Liver (tissue), 9 donors: ENCODE measurements around the gene TP53I11. TPM values are rescaled to one million over a fixed set of nuclear protein-coding genes. Genes with fewer than 3 reads are reported as not detected.

Experiments
- DNase-seq: peaks from one replicate; pipeline ENCODE4 v3.0.0-alpha.2; 2017; ENCODE audit warnings: low spot score
- H3K27ac ChIP-seq, 2 donors: one replicate each; pipeline ENCODE4 v1.7.0; 2013; ENCODE audit warnings: inconsistent platforms in 2 of 2, low read length in 2 of 2, control low read depth in 1 of 2, low read depth in 1 of 2, mild to moderate bottlenecking in 1 of 2
- H3K27me3 ChIP-seq, 4 donors: one replicate each; pipeline versions ENCODE4 v1.6.1 to v1.7.0; 2013; ENCODE audit warnings: low read length in 3 of 4, inconsistent platforms in 1 of 4, mild to moderate bottlenecking in 1 of 4, moderate library complexity in 1 of 4; ENCODE audit not compliant: control insufficient read depth in 4 of 4, insufficient read depth in 4 of 4
- H3K36me3 ChIP-seq, 4 donors: one replicate each; pipeline versions ENCODE4 v1.6.1 to v1.7.0; 2013; ENCODE audit warnings: low read length in 3 of 4, mild to moderate bottlenecking in 3 of 4, low read depth in 1 of 4, moderate library complexity in 1 of 4; ENCODE audit not compliant: control insufficient read depth in 4 of 4, insufficient read depth in 3 of 4
- H3K4me1 ChIP-seq, 4 donors: one replicate each; pipeline versions ENCODE4 v1.6.1 to v1.7.0; 2013; ENCODE audit warnings: low read length in 3 of 4, mild to moderate bottlenecking in 3 of 4, moderate library complexity in 1 of 4; ENCODE audit not compliant: control insufficient read depth in 4 of 4, insufficient read depth in 4 of 4
- H3K4me3 ChIP-seq, 3 donors: one replicate each; pipeline versions ENCODE4 v1.6.1 to v1.7.0; 2013; ENCODE audit warnings: low read length in 3 of 3, control low read depth in 1 of 3, low read depth in 1 of 3, mild to moderate bottlenecking in 1 of 3
- H3K9ac ChIP-seq, 2 donors: one replicate each; pipeline ENCODE4 v1.7.0; 2013; ENCODE audit warnings: low read length in 2 of 2, mild to moderate bottlenecking in 2 of 2, moderate library complexity in 2 of 2, control low read depth in 1 of 2, low read depth in 1 of 2
- H3K9me3 ChIP-seq, 4 donors: one replicate each; pipeline versions ENCODE4 v1.6.1 to v1.7.0; 2013; ENCODE audit warnings: low read length in 3 of 4; ENCODE audit not compliant: control insufficient read depth in 4 of 4
- EGR1 ChIP-seq, 2 donors: IDR thresholded peaks; 2 replicates each; pipeline ENCODE4 v1.6.1; 2016 to 2018; ENCODE audit warnings: antibody characterized with exemption in 2 of 2, low read depth in 2 of 2
- FOXA1 ChIP-seq: IDR thresholded peaks from 2 replicates; pipeline ENCODE4 v1.6.1; 2016; ENCODE audit warnings: antibody characterized with exemption
- FOXA2 ChIP-seq: IDR thresholded peaks from 2 replicates; pipeline ENCODE4 v1.6.1; 2016; ENCODE audit warnings: antibody characterized with exemption
- GABPA ChIP-seq, 2 donors: IDR thresholded peaks in 1 of 2; conservative IDR thresholded peaks in 1 of 2; 2 replicates each; pipeline ENCODE4 v1.6.1; 2016; ENCODE audit warnings: antibody characterized with exemption in 2 of 2, mild to moderate bottlenecking in 1 of 2, moderate library complexity in 1 of 2
- HNF4A ChIP-seq, 2 donors: conservative IDR thresholded peaks; 2 replicates each; pipeline ENCODE4 v1.6.1; 2016; ENCODE audit warnings: antibody characterized with exemption in 2 of 2, mild to moderate bottlenecking in 2 of 2
- HNF4G ChIP-seq: IDR thresholded peaks from 2 replicates; pipeline ENCODE4 v1.6.1; 2016; ENCODE audit warnings: antibody characterized with exemption
- JUND ChIP-seq, 2 donors: IDR thresholded peaks; 2 replicates each; pipeline ENCODE4 v1.6.1; 2016; ENCODE audit warnings: antibody characterized with exemption in 2 of 2
- NR2F2 ChIP-seq: IDR thresholded peaks from 2 replicates; pipeline ENCODE4 v1.6.1; 2016; ENCODE audit warnings: antibody characterized with exemption
- RAD21 ChIP-seq, 2 donors: IDR thresholded peaks; 2 replicates each; pipeline ENCODE4 v1.6.1; 2016; ENCODE audit warnings: antibody characterized with exemption in 2 of 2, mild to moderate bottlenecking in 2 of 2
- RXRA ChIP-seq, 2 donors: IDR thresholded peaks; 2 replicates each; pipeline ENCODE4 v1.6.1; 2017 to 2018; ENCODE audit warnings: antibody characterized with exemption in 2 of 2, mild to moderate bottlenecking in 1 of 2
- TAF1 ChIP-seq: conservative IDR thresholded peaks from 2 replicates; pipeline ENCODE4 v1.6.1; 2016; ENCODE audit warnings: antibody characterized with exemption, mild to moderate bottlenecking
- YY1 ChIP-seq: IDR thresholded peaks from 2 replicates; pipeline ENCODE4 v1.6.1; 2016; ENCODE audit warnings: antibody characterized with exemption, mild to moderate bottlenecking
- WGBS: extraction: QIAGEN DNeasy Blood & Tissue Kit; methylation state at CpG from one replicate; pipeline ENCODE4 v1.1.7; 2013; 5-methylcytosine and 5-hydroxymethylcytosine counted together
- polyA plus RNA-seq, 2 donors: library from polyadenylated mRNA; stranded (reverse) in 1 of 2; unstranded in 1 of 2; fragments of 200-250 nt in 1 of 2; fragments of >200 nt in 1 of 2; fragmentation: Nextera tagmentation in 1 of 2; extraction: Ambion mirVana in 1 of 2; gene quantifications; one replicate each; pipeline versions ENCODE4 v1.2.1 to v1.2.3, GENCODE V29; 2013 to 2015
- total RNA-seq, 2 donors: library from RNA; depleted of rRNA; stranded (reverse); fragments of >200 nt; gene quantifications; one replicate each; pipeline ENCODE4 v1.2.3, GENCODE V29; 2014
- TF ChIP-seq, protein P1 (sequence below): IDR thresholded peaks from 2 replicates; pipeline ENCODE4 v1.6.1; 2016; ENCODE audit warnings: antibody characterized with exemption
- TF ChIP-seq, protein P2 (sequence below): IDR thresholded peaks from 2 replicates; pipeline ENCODE4 v1.6.1; 2016; ENCODE audit warnings: antibody characterized with exemption, mild to moderate bottlenecking
- TF ChIP-seq, protein P3 (sequence below): fragments of 150-350 bp; IDR thresholded peaks from 2 replicates; pipeline ENCODE4 v1.5.1; 2017; ENCODE audit warnings: improper control_type of control experiment, low read depth, low read length; ENCODE audit not compliant: missing input control
- TF ChIP-seq, protein P4 (sequence below): IDR thresholded peaks from 2 replicates; pipeline ENCODE4 v1.6.1; 2016; ENCODE audit warnings: antibody characterized with exemption
- TF ChIP-seq, protein P5 (sequence below): IDR thresholded peaks from 2 replicates; pipeline ENCODE4 v1.6.1; 2016; ENCODE audit warnings: antibody characterized with exemption
- donor health status: healthy.
- donor health status: healthy.
- donor health status: healthy.
- donor health status: healthy.
- donor health status: healthy.

The TP53I11 gene
- total and polyA plus RNA-seq, 4 donors: 3.6 to 16.0 (median 8.3) TPM

DNA sequence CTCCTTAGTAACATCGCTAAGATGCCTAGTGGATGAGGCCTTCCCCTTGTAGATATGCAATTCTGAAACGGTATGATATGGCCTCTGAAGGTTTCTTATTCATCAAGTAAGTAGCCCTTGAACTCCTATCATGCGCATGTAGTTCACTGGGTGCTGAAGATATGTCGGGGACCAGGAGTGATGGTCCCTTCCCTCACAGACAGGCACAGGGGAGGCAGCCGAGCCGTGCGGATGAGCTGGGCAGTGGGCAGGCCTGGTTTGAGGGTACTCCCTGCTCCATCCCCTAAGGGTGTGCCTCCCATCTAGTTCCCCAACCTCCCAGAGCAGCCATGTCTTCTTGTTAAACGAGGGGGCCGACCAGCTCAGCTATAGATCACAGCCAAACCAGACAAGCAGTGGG, 40.1 kb downstream of the TP53I11 start:
- no peak for DNase-seq
- TF ChIP-seq GABPA (IDR thresholded peaks at IDR 0.05 in 1 of 2, conservative IDR thresholded peaks at IDR 0.05 in 1 of 2) (no peak), NR2F2 (no peak), FOXA2 (no peak), RAD21 (IDR thresholded peaks at IDR 0.05) (no peak), TAF1 (no peak), FOXA1 (no peak), HNF4G (no peak), JUND (IDR thresholded peaks at IDR 0.05) (no peak), HNF4A (conservative IDR thresholded peaks at IDR 0.05) (no peak), YY1 (no peak), EGR1 (IDR thresholded peaks at IDR 0.05; ENCODE audit: low read depth in 2 of 2) (no peak), RXRA (IDR thresholded peaks at IDR 0.05) (no peak)
- TF ChIP-seq, protein P1, sequence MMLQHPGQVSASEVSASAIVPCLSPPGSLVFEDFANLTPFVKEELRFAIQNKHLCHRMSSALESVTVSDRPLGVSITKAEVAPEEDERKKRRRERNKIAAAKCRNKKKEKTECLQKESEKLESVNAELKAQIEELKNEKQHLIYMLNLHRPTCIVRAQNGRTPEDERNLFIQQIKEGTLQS: no peak
- TF ChIP-seq, protein P2, sequence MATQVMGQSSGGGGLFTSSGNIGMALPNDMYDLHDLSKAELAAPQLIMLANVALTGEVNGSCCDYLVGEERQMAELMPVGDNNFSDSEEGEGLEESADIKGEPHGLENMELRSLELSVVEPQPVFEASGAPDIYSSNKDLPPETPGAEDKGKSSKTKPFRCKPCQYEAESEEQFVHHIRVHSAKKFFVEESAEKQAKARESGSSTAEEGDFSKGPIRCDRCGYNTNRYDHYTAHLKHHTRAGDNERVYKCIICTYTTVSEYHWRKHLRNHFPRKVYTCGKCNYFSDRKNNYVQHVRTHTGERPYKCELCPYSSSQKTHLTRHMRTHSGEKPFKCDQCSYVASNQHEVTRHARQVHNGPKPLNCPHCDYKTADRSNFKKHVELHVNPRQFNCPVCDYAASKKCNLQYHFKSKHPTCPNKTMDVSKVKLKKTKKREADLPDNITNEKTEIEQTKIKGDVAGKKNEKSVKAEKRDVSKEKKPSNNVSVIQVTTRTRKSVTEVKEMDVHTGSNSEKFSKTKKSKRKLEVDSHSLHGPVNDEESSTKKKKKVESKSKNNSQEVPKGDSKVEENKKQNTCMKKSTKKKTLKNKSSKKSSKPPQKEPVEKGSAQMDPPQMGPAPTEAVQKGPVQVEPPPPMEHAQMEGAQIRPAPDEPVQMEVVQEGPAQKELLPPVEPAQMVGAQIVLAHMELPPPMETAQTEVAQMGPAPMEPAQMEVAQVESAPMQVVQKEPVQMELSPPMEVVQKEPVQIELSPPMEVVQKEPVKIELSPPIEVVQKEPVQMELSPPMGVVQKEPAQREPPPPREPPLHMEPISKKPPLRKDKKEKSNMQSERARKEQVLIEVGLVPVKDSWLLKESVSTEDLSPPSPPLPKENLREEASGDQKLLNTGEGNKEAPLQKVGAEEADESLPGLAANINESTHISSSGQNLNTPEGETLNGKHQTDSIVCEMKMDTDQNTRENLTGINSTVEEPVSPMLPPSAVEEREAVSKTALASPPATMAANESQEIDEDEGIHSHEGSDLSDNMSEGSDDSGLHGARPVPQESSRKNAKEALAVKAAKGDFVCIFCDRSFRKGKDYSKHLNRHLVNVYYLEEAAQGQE: no peak
- TF ChIP-seq, protein P3, sequence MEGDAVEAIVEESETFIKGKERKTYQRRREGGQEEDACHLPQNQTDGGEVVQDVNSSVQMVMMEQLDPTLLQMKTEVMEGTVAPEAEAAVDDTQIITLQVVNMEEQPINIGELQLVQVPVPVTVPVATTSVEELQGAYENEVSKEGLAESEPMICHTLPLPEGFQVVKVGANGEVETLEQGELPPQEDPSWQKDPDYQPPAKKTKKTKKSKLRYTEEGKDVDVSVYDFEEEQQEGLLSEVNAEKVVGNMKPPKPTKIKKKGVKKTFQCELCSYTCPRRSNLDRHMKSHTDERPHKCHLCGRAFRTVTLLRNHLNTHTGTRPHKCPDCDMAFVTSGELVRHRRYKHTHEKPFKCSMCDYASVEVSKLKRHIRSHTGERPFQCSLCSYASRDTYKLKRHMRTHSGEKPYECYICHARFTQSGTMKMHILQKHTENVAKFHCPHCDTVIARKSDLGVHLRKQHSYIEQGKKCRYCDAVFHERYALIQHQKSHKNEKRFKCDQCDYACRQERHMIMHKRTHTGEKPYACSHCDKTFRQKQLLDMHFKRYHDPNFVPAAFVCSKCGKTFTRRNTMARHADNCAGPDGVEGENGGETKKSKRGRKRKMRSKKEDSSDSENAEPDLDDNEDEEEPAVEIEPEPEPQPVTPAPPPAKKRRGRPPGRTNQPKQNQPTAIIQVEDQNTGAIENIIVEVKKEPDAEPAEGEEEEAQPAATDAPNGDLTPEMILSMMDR: no peak
- TF ChIP-seq, protein P4, sequence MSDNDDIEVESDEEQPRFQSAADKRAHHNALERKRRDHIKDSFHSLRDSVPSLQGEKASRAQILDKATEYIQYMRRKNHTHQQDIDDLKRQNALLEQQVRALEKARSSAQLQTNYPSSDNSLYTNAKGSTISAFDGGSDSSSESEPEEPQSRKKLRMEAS: no peak
- TF ChIP-seq, protein P5, sequence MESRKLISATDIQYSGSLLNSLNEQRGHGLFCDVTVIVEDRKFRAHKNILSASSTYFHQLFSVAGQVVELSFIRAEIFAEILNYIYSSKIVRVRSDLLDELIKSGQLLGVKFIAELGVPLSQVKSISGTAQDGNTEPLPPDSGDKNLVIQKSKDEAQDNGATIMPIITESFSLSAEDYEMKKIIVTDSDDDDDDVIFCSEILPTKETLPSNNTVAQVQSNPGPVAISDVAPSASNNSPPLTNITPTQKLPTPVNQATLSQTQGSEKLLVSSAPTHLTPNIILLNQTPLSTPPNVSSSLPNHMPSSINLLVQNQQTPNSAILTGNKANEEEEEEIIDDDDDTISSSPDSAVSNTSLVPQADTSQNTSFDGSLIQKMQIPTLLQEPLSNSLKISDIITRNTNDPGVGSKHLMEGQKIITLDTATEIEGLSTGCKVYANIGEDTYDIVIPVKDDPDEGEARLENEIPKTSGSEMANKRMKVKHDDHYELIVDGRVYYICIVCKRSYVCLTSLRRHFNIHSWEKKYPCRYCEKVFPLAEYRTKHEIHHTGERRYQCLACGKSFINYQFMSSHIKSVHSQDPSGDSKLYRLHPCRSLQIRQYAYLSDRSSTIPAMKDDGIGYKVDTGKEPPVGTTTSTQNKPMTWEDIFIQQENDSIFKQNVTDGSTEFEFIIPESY: no peak
- no peak overlapping the region for H3K4me3 ChIP-seq
- peaks cover 0 to 12% (median 8%) of the 10 kb centered on the region in 4 donors for H3K4me1 ChIP-seq
- no peaks in the 10 kb centered on the region for H3K27me3 ChIP-seq
- H3K36me3 ChIP-seq: no peaks in the 10 kb centered on the region
- no peak overlapping the region for H3K9ac ChIP-seq
- WGBS: 91% methylated on average over 9 of the region's 9 CpGs
- H3K9me3 ChIP-seq: no peaks in the 10 kb centered on the region
- H3K27ac ChIP-seq: no peak overlapping the region

DNA sequence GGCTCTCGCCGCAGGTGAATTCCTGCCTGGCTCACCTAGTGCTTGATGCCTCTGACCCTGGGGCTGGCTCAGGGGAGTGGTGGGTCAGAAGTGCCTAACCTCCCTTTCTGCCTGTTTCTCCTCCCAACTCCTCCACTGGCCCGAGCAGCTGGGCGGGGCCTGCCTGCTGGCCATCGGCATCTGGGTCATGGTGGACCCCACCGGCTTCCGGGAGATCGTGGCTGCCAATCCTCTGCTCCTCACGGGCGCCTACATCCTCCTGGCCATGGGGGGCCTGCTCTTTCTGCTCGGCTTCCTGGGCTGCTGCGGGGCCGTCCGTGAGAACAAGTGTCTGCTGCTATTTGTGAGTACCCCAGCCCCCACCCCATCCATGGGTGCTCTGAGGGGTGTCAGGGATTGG, 41.1 kb downstream of the TP53I11 start:
- Histone ChIP-seq H3K36me3 (no peaks in the 10 kb centered on the region), H3K27me3 (no peaks in the 10 kb centered on the region), H3K9ac (no peak overlapping the region), H3K27ac (no peak overlapping the region), H3K4me3 (no peak overlapping the region), H3K9me3 (no peaks in the 10 kb centered on the region), H3K4me1 (peaks cover 0 to 12% (median 8%) of the 10 kb centered on the region in 4 donors)
- no peak for TF ChIP-seq RAD21 (IDR thresholded peaks at IDR 0.05)
- no peak for TF ChIP-seq TAF1
- TF ChIP-seq, protein P4: no peak
- no peak for TF ChIP-seq NR2F2
- TF ChIP-seq JUND (IDR thresholded peaks at IDR 0.05): no peak
- WGBS: 95% methylated on average over 14 of the region's 14 CpGs
- no peak for DNase-seq
